ENCODE measurements around the gene PHAF1. TPM values are rescaled to one million over a fixed set of nuclear protein-coding genes. Genes with fewer than 3 reads are reported as not detected.

Gene PHAF1
- total RNA-seq, 1 experiment from 2014 or later = 36.8 TPM

DNA sequence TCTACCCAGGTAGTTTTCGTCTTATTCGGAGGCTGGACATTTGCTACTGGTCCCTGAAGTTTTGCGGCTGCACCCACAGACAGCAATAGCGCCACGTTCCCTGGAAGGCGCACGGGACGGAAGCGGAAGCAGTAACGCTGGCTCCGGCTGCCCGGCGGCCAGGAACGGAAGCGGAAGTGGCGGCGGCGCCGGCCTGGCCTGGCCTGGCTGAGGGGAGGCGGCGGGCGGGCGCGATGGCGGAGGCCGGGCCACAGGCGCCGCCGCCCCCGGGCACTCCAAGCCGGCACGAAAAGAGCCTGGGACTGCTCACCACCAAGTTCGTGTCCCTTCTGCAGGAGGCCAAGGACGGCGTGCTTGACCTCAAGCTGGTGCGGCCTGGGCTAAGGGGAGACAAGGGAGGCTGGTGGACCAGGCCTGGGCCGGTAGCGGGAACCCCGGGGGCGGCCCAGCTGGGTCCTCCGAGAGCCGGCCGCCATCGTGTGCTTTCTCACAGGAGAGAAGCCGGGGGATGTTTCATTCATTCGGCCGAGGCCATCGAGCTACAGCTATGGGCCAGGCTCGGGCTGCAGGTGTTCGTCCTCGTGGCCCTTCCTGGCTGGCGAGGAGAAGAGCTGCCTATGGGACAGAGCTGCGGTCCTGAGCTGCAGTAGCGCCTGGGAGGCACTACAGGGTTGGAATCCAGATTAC, 82.4 kb downstream of the PHAF1 start, which contains the start of gene E2F4:
E2F4 (plus strand) TSS at position 161 of the 687 bp plus-strand sequence; CDS start at position 234, 73 bp downstream.
- DNase-seq (ENCODE audit: extremely low read depth, low read depth) = peak; percentile 91

DNA sequence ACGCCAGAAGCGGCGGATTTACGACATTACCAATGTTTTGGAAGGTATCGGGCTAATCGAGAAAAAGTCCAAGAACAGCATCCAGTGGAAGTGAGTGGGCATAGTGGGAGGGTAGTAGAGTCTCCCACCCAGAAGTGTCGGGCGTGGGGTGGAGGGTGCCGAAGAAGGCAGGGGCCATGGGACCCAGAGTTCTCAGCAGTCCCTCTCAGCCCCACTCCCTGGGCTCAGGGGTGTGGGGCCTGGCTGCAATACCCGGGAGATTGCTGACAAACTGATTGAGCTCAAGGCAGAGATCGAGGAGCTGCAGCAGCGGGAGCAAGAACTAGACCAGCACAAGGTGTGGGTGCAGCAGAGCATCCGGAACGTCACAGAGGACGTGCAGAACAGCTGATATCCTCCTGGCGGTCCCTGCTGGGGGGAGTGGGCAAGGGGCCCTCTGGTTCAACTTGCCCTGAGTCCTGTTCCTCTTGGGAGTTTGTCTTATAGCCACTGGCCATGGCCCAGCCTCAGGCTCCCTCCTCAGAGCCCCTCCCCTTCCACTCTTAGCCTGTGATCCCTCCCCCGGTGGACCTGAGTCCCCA, 83.1 kb downstream of the PHAF1 start:
- no peak for DNase-seq (ENCODE audit: extremely low read depth, low read depth)

- DNase-seq (ENCODE audit: extremely low read depth, low read depth) = no peak
Observed at GRCh38 chr16:67193536-67193935, 83.8 kb downstream of the PHAF1 start.

DNA sequence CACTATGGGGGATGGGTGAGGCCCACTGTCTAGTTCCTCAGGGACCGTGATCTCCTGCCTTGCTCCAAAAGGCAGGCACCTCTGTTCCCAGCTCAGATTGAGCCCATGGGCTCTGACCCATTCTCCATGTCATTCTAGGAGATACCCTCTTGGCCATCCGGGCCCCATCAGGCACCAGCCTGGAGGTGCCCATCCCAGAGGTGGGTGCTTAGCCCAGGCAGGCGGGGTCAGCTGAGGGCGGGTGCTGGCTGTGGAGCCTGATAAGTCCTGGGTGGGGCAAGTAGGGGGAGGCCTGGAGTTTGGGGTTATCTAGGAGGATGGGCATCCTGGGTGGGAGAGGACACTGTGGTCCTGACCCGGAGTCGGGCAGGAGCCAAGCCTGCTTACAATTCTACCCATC, 84.5 kb downstream of the PHAF1 start:
- no peak for DNase-seq (ENCODE audit: extremely low read depth, low read depth)

GRCh38 chr16:67195676-67196075, 85.9 kb downstream of the PHAF1 start:
- no peak for DNase-seq (ENCODE audit: extremely low read depth, low read depth)

- DNase-seq (ENCODE audit: extremely low read depth, low read depth) = no peak
Observed at GRCh38 chr16:67196881-67197280, 87.1 kb downstream of the PHAF1 start.

DNA sequence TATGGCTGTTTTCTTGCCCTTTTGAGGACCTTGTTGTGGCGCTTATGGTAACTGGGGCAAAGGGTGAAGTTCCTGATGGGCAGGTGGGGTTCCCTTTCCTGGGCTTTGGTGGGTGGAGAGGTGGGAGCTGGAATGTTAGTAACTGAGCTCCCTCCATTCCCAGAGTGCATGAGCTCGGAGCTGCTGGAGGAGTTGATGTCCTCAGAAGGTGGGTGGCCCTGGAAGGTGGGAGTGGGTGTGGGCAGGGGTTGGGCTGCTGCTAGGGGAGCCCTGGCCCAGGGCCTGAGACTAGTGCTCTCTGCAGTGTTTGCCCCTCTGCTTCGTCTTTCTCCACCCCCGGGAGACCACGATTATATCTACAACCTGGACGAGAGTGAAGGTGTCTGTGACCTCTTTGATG, 88.0 kb downstream of the PHAF1 start:
- no peak for DNase-seq (ENCODE audit: extremely low read depth, low read depth)

Other genes with a start within 250 kb of the PHAF1 start
- 7.4 and 10.5 TPM in 2 replicates for gene PDP2, start 229.4 kb upstream of the PHAF1 start, total RNA-seq (2014; rRNA removed; shearing (Covaris generic))
- not detected in 2 replicates for gene CDH16, start 191.1 kb upstream of the PHAF1 start, total RNA-seq (2014; rRNA removed; shearing (Covaris generic))
- 0.57 and 0.66 TPM in 2 replicates for gene RRAD, start 184.4 kb upstream of the PHAF1 start, total RNA-seq (2014; rRNA removed; shearing (Covaris generic))
- gene CIAO2B, start 175.5 kb upstream of the PHAF1 start, total RNA-seq (2014; rRNA removed; shearing (Covaris generic)) = 270 and 295 TPM in 2 replicates
- 45.5 and 51.5 TPM in 2 replicates for gene CES2, start 174.4 kb upstream of the PHAF1 start, total RNA-seq (2014; rRNA removed; shearing (Covaris generic))
- 0.42 and 0.55 TPM in 2 replicates for gene CES3, start 148.7 kb upstream of the PHAF1 start, total RNA-seq (2014; rRNA removed; shearing (Covaris generic))
- gene CES4A, start 121.4 kb upstream of the PHAF1 start, total RNA-seq (2014; rRNA removed; shearing (Covaris generic)) = not detected in 2 replicates
- 99.5 and 111 TPM in 2 replicates for gene CBFB, start 80.8 kb upstream of the PHAF1 start, total RNA-seq (2014; rRNA removed; shearing (Covaris generic))
- 14.2 and 15.6 TPM in 2 replicates for gene B3GNT9, start 41.1 kb downstream of the PHAF1 start, total RNA-seq (2014; rRNA removed; shearing (Covaris generic))
- gene TRADD, start 50.0 kb downstream of the PHAF1 start, total RNA-seq (2014; rRNA removed; shearing (Covaris generic)) = 19.5 and 20.0 TPM in 2 replicates
- 19.0 and 21.5 TPM in 2 replicates for gene FBXL8, start 50.0 kb downstream of the PHAF1 start, total RNA-seq (2014; rRNA removed; shearing (Covaris generic))
- gene HSF4, start 54.8 kb downstream of the PHAF1 start, total RNA-seq (2014; rRNA removed; shearing (Covaris generic)) = 52.4 and 58.0 TPM in 2 replicates
- 66.3 and 68.2 TPM in 2 replicates for gene NOL3, start 60.6 kb downstream of the PHAF1 start, total RNA-seq (2014; rRNA removed; shearing (Covaris generic))
- 9.6 and 10.8 TPM in 2 replicates for gene MATCAP1, start 74.0 kb downstream of the PHAF1 start, total RNA-seq (2014; rRNA removed; shearing (Covaris generic))
- gene EXOC3L1, start 80.2 kb downstream of the PHAF1 start, total RNA-seq (2014; rRNA removed; shearing (Covaris generic)) = not detected in 2 replicates
- 122 TPM in 2 replicates for gene E2F4, start 82.2 kb downstream of the PHAF1 start, total RNA-seq (2014; rRNA removed; shearing (Covaris generic))
- gene ELMO3, start 89.2 kb downstream of the PHAF1 start, total RNA-seq (2014; rRNA removed; shearing (Covaris generic)) = 1.1 and 1.5 TPM in 2 replicates
- gene TMEM208, start 117.2 kb downstream of the PHAF1 start, total RNA-seq (2014; rRNA removed; shearing (Covaris generic)) = 37.7 and 46.9 TPM in 2 replicates
- 22.6 and 30.4 TPM in 2 replicates for gene FHOD1, start 137.5 kb downstream of the PHAF1 start, total RNA-seq (2014; rRNA removed; shearing (Covaris generic))
- 0.78 and 0.94 TPM in 2 replicates for gene SLC9A5, start 139.0 kb downstream of the PHAF1 start, total RNA-seq (2014; rRNA removed; shearing (Covaris generic))
- 7.1 and 9.1 TPM in 2 replicates for gene PLEKHG4, start 169.6 kb downstream of the PHAF1 start, total RNA-seq (2014; rRNA removed; shearing (Covaris generic))
- not detected in 2 replicates for gene KCTD19, start 216.8 kb downstream of the PHAF1 start, total RNA-seq (2014; rRNA removed; shearing (Covaris generic))
- not detected in 2 replicates for gene LRRC36, start 216.9 kb downstream of the PHAF1 start, total RNA-seq (2014; rRNA removed; shearing (Covaris generic))

All from NCI-H460 (cell line).